A673 (cell line): Measurements from ENCODE around the gene TMEM205.

Experiments
- CTCF ChIP-seq: fragments of 300-800, 200-600 bp; sonication (generic); conservative IDR thresholded peaks from 2 replicates; pipeline ENCODE4 v1.5.1; 2017; ENCODE audit warnings: low read depth, mild to moderate bottlenecking, antibody characterized with exemption, low read length, moderate library complexity, mixed read lengths
- EZH2 ChIP-seq: fragments of 200-600 bp; sonication (generic); IDR thresholded peaks from 2 replicates; pipeline ENCODE4 v1.6.1; 2017; ENCODE audit warnings: borderline replicate concordance, low read depth, mild to moderate bottlenecking, mixed read lengths, antibody characterized with exemption, low read length; ENCODE audit not compliant: poor library complexity, severe bottlenecking

- no peak for TF ChIP-seq EZH2
- no peak for TF ChIP-seq CTCF
Observed at GRCh38 chr19:11304936-11305335, 41.1 kb downstream of the TMEM205 start.
